ENCODE results near the gene EFNB2.

DNA sequence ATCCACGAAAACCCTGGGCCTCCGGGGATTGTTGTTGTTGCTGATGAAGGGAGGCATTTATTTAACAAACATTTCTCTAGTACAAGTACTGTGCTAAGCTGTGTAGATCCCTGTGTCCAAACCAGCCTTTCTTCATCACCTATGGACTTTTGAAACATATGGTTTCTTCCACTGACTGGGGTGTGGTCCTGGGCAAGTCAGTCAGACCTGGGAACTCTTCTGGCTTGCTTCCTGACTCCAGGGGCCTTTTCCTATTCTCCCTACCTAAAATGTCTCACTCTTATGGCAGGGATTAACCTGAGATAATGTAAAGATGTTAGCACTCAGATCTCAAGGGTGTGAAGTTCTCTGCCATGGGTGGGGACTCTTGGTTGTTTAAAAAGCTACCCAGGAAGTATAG lies 46.8 kb downstream of the EFNB2 start:
- TF ChIP-seq ZNF274 (IDR thresholded peaks at IDR 0.05; ENCODE audit: low read depth, low read length): no peak
- TF ChIP-seq YY1 (IDR thresholded peaks at IDR 0.05; ENCODE audit: insufficient read depth, insufficient read length): no peak
- TF ChIP-seq SUZ12 (IDR thresholded peaks at IDR 0.05; ENCODE audit: extremely low read depth, insufficient read depth, insufficient read length): no peak

Data from NT2/D1 (cell line).